ENCODE measurements around the gene PACRG.

PACRG gene

GRCh38 chr6:162753775-162754174, 26.0 kb downstream of the PACRG start:
- Histone ChIP-seq H3K9ac (ENCODE audit: low read depth in 1 of 2, low read length in 2 of 2) (no peak overlapping the region), H3K9me3 (ENCODE audit: control insufficient read depth in 1 of 2, low read length in 2 of 2) (peaks cover 0 to 2% of the 10 kb centered on the region in 2 donors), H3K36me3 (ENCODE audit: control insufficient read depth in 1 of 2, insufficient read depth in 2 of 2, low read length in 2 of 2) (no peaks in the 10 kb centered on the region), H3K4me3 (ENCODE audit: low read depth in 1 of 2, low read length in 2 of 2) (no peak overlapping the region), H3K27me3 (ENCODE audit: control insufficient read depth in 1 of 2, insufficient read depth in 2 of 2, low read length in 2 of 2) (no peaks in the 10 kb centered on the region), H3K27ac (ENCODE audit: low read depth, low read length) (no peak overlapping the region), H3K4me1 (ENCODE audit: control insufficient read depth in 1 of 2, insufficient read depth in 2 of 2, low read length in 2 of 2) (no peaks in the 10 kb centered on the region)

DNA sequence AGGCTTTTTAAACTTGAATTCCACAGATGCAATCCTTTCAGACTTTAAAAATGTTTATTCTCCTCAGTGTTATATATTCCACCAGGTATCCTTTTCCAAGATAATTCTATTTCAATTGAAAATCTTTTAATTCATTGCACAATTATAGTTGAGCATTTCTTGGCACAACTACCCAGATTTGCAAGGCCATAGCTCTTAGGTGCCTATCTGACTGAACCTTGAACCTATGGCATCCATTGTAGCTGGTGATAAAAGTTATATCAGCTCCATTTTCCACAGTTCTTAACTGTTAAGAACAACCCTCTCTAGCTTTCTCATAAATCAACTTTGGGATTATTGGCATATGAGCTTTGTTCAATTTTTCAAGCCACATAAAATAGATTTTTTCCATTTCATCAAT, 42.4 kb downstream of the PACRG start:
- no peak overlapping the region for H3K9ac ChIP-seq (ENCODE audit: low read depth in 1 of 2, low read length in 2 of 2)

DNA sequence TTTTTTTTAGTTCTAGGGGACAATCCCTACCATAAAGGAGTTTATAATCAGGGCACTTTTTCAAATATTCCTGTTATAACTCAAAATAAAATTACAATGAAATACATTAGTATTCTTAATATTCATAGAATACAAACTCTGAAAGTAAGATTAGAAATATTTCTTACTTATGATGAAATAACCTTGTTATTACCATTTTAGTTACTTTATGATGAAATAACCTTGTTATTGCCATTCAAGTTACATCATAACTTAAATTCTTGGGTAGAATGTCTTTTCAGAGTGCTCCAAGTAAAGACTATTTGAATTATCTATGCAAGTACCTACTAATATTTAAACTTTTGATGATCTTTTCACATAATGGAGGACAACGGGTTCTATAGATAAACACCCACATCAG, 43.2 kb downstream of the PACRG start:
- H3K4me1 ChIP-seq (ENCODE audit: control insufficient read depth in 1 of 2, insufficient read depth in 2 of 2, low read length in 2 of 2) = peaks cover 0 to 3% of the 10 kb centered on the region in 2 donors
- H3K9me3 ChIP-seq (ENCODE audit: control insufficient read depth in 1 of 2, low read length in 2 of 2) = no peaks in the 10 kb centered on the region
- H3K36me3 ChIP-seq (ENCODE audit: control insufficient read depth in 1 of 2, insufficient read depth in 2 of 2, low read length in 2 of 2) = no peaks in the 10 kb centered on the region
- no peak overlapping the region for H3K27ac ChIP-seq (ENCODE audit: low read depth, low read length)
- H3K4me3 ChIP-seq (ENCODE audit: low read depth in 1 of 2, low read length in 2 of 2) = no peak overlapping the region
- no peak overlapping the region for H3K9ac ChIP-seq (ENCODE audit: low read depth in 1 of 2, low read length in 2 of 2)
- no peaks in the 10 kb centered on the region for H3K27me3 ChIP-seq (ENCODE audit: control insufficient read depth in 1 of 2, insufficient read depth in 2 of 2, low read length in 2 of 2)

More for the DNA sequence above, 42.4 kb downstream of the PACRG start:
- Histone ChIP-seq H3K36me3 (ENCODE audit: control insufficient read depth in 1 of 2, insufficient read depth in 2 of 2, low read length in 2 of 2) (no peaks in the 10 kb centered on the region), H3K27me3 (ENCODE audit: control insufficient read depth in 1 of 2, insufficient read depth in 2 of 2, low read length in 2 of 2) (no peaks in the 10 kb centered on the region), H3K4me1 (ENCODE audit: control insufficient read depth in 1 of 2, insufficient read depth in 2 of 2, low read length in 2 of 2) (peaks cover 0 to 3% of the 10 kb centered on the region in 2 donors), H3K4me3 (ENCODE audit: low read depth in 1 of 2, low read length in 2 of 2) (no peak overlapping the region), H3K27ac (ENCODE audit: low read depth, low read length) (no peak overlapping the region), H3K9me3 (ENCODE audit: control insufficient read depth in 1 of 2, low read length in 2 of 2) (no peaks in the 10 kb centered on the region)

DNA sequence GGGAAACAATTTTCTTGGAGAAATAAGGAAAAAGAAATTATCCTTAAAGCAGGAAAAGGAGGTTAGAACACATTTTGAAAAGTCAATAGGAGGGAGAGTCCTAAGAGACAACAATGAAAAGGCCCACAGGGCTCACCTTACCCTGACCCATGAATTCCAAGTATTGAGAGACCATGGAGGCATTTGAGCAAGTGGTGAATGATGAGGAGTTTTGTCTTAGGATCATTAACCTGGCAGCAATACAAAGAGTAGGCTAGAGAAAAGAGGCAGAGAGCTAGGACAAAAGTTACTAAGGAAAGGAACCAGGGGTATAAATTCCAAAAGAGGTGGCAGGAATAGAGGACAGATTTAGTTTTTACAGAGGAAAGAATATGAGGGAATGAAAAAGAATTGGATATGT, 44.7 kb downstream of the PACRG start:
- no peak overlapping the region for H3K4me3 ChIP-seq (ENCODE audit: low read depth in 1 of 2, low read length in 2 of 2)
- H3K27ac ChIP-seq (ENCODE audit: low read depth, low read length) = no peak overlapping the region
- H3K9ac ChIP-seq (ENCODE audit: low read depth in 1 of 2, low read length in 2 of 2) = no peak overlapping the region
- H3K27me3 ChIP-seq (ENCODE audit: control insufficient read depth in 1 of 2, insufficient read depth in 2 of 2, low read length in 2 of 2) = no peaks in the 10 kb centered on the region
- H3K4me1 ChIP-seq (ENCODE audit: control insufficient read depth in 1 of 2, insufficient read depth in 2 of 2, low read length in 2 of 2) = peaks cover 0 to 3% of the 10 kb centered on the region in 2 donors
- H3K36me3 ChIP-seq (ENCODE audit: control insufficient read depth in 1 of 2, insufficient read depth in 2 of 2, low read length in 2 of 2) = no peaks in the 10 kb centered on the region
- no peaks in the 10 kb centered on the region for H3K9me3 ChIP-seq (ENCODE audit: control insufficient read depth in 1 of 2, low read length in 2 of 2)

- H3K9ac ChIP-seq (ENCODE audit: low read depth in 1 of 2, low read length in 2 of 2) = no peak overlapping the region
- H3K27me3 ChIP-seq (ENCODE audit: control insufficient read depth in 1 of 2, insufficient read depth in 2 of 2, low read length in 2 of 2) = no peaks in the 10 kb centered on the region
- no peak overlapping the region for H3K27ac ChIP-seq (ENCODE audit: low read depth, low read length)
- H3K4me1 ChIP-seq (ENCODE audit: control insufficient read depth in 1 of 2, insufficient read depth in 2 of 2, low read length in 2 of 2) = peaks cover 0 to 3% of the 10 kb centered on the region in 2 donors
- H3K4me3 ChIP-seq (ENCODE audit: low read depth in 1 of 2, low read length in 2 of 2) = no peak overlapping the region
- H3K36me3 ChIP-seq (ENCODE audit: control insufficient read depth in 1 of 2, insufficient read depth in 2 of 2, low read length in 2 of 2) = no peaks in the 10 kb centered on the region
- H3K9me3 ChIP-seq (ENCODE audit: control insufficient read depth in 1 of 2, low read length in 2 of 2) = no peaks in the 10 kb centered on the region
Observed at GRCh38 chr6:162773996-162774395, 46.2 kb downstream of the PACRG start.

DNA sequence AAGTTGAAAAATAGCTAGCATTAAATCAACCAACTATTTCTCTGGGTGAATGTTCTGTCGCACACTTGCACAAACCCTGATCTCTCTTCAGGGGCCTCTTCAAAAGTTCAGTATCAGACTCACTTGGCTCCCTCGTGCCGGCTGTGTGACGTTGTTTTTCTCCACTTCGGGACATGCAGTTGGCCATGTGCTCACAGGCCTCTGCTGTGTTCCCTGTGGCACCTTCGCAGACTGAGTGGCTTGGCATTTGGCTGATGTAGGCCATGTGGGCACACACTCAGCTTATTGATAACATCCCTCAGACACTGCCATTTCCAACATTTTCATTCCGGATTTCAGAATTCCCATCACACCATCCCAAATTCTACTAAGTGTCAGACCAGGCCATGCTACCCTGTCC, 49.3 kb downstream of the PACRG start:
- Histone ChIP-seq H3K27ac (ENCODE audit: low read depth, low read length) (no peak overlapping the region), H3K9me3 (ENCODE audit: control insufficient read depth in 1 of 2, low read length in 2 of 2) (no peaks in the 10 kb centered on the region), H3K36me3 (ENCODE audit: control insufficient read depth in 1 of 2, insufficient read depth in 2 of 2, low read length in 2 of 2) (no peaks in the 10 kb centered on the region), H3K4me3 (ENCODE audit: low read depth in 1 of 2, low read length in 2 of 2) (no peak overlapping the region), H3K27me3 (ENCODE audit: control insufficient read depth in 1 of 2, insufficient read depth in 2 of 2, low read length in 2 of 2) (no peaks in the 10 kb centered on the region), H3K4me1 (ENCODE audit: control insufficient read depth in 1 of 2, insufficient read depth in 2 of 2, low read length in 2 of 2) (no peaks in the 10 kb centered on the region), H3K9ac (ENCODE audit: low read depth in 1 of 2, low read length in 2 of 2) (no peak overlapping the region)

- Histone ChIP-seq H3K27ac (ENCODE audit: low read depth, low read length) (no peak overlapping the region), H3K4me3 (ENCODE audit: low read depth in 1 of 2, low read length in 2 of 2) (no peak overlapping the region), H3K9me3 (ENCODE audit: control insufficient read depth in 1 of 2, low read length in 2 of 2) (no peaks in the 10 kb centered on the region), H3K4me1 (ENCODE audit: control insufficient read depth in 1 of 2, insufficient read depth in 2 of 2, low read length in 2 of 2) (no peaks in the 10 kb centered on the region), H3K9ac (ENCODE audit: low read depth in 1 of 2, low read length in 2 of 2) (no peak overlapping the region), H3K36me3 (ENCODE audit: control insufficient read depth in 1 of 2, insufficient read depth in 2 of 2, low read length in 2 of 2) (no peaks in the 10 kb centered on the region), H3K27me3 (ENCODE audit: control insufficient read depth in 1 of 2, insufficient read depth in 2 of 2, low read length in 2 of 2) (no peaks in the 10 kb centered on the region)
Observed at GRCh38 chr6:162778603-162779002, 50.8 kb downstream of the PACRG start.

GRCh38 chr6:162785632-162786242, 58.0 kb downstream of the PACRG start:
- H3K27me3 ChIP-seq (ENCODE audit: control insufficient read depth in 1 of 2, insufficient read depth in 2 of 2, low read length in 2 of 2) = no peaks in the 10 kb centered on the region
- H3K9ac ChIP-seq (ENCODE audit: low read depth in 1 of 2, low read length in 2 of 2) = no peak overlapping the region
- peaks cover 0 to 2% of the 10 kb centered on the region in 2 donors for H3K9me3 ChIP-seq (ENCODE audit: control insufficient read depth in 1 of 2, low read length in 2 of 2)
- no peak overlapping the region for H3K4me3 ChIP-seq (ENCODE audit: low read depth in 1 of 2, low read length in 2 of 2)
- H3K36me3 ChIP-seq (ENCODE audit: control insufficient read depth in 1 of 2, insufficient read depth in 2 of 2, low read length in 2 of 2) = no peaks in the 10 kb centered on the region
- H3K4me1 ChIP-seq (ENCODE audit: control insufficient read depth in 1 of 2, insufficient read depth in 2 of 2, low read length in 2 of 2) = no peaks in the 10 kb centered on the region
- no peak overlapping the region for H3K27ac ChIP-seq (ENCODE audit: low read depth, low read length)

DNA sequence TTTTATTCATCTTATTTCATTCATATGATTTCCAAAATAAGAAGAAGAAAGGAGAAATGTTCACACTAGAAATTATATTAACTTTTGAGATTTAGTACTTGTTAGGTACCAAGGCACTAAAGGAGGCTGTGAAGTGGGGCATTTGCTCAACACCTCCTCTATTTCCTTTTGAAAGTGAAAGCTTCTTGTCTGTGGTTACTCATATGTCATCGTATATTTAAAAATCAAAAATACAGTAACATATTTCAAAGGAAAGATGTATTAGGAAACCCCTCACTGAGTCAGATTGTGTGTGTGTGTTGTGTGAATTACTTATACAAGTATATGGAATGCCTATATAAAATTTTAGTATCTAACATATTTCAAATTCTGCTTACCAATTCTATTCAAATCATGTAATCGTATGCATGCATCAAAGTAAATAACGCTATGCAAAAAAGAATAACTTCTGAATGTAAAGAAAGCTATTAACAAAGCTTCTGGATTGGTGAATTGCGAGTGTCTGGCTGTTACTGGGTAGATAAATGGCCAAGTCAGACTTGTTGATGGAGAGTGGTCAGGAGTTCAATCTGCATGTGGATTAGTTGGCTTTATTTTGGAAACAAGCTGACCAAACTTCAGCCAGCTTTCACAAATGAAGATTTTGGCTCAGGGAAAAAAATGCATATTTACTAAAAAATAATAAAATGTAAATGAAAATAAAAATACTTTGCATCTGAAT, 70.9 kb downstream of the PACRG start:
- no peaks in the 10 kb centered on the region for H3K27me3 ChIP-seq (ENCODE audit: control insufficient read depth in 1 of 2, insufficient read depth in 2 of 2, low read length in 2 of 2)
- no peaks in the 10 kb centered on the region for H3K9me3 ChIP-seq (ENCODE audit: control insufficient read depth in 1 of 2, low read length in 2 of 2)
- H3K27ac ChIP-seq (ENCODE audit: low read depth, low read length) = no peak overlapping the region
- no peaks in the 10 kb centered on the region for H3K36me3 ChIP-seq (ENCODE audit: control insufficient read depth in 1 of 2, insufficient read depth in 2 of 2, low read length in 2 of 2)
- H3K9ac ChIP-seq (ENCODE audit: low read depth in 1 of 2, low read length in 2 of 2) = no peak overlapping the region
- H3K4me1 ChIP-seq (ENCODE audit: control insufficient read depth in 1 of 2, insufficient read depth in 2 of 2, low read length in 2 of 2) = no peaks in the 10 kb centered on the region
- H3K4me3 ChIP-seq (ENCODE audit: low read depth in 1 of 2, low read length in 2 of 2) = no peak overlapping the region

DNA sequence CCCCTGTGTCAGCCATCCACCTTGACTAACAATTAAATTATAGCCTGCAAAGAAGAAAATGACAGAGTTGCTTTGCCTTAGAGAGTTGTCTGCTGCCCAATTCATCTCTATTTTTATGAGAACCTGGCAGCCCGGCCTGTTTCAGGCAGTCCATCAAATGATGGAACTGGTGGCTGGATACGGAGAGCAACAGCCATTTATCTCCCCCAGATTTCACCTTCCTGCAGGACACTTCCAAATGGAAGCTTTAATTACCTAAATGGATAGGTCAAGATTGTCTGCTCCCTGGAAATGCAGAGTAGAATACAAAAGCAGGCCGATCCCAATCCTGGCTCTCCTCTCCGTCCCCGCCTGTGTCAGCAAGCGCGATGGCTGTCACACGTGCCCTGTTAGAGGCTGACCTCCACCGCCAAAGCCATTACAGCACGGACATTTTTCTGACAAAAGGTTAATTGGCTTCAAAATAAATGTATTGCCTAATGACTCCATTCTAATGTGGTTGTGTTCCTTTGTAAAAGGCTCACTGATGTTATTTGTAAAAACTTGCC, 86.7 kb downstream of the PACRG start:
- no peaks in the 10 kb centered on the region for H3K36me3 ChIP-seq (ENCODE audit: control insufficient read depth in 1 of 2, insufficient read depth in 2 of 2, low read length in 2 of 2)

More for the DNA sequence above, 86.7 kb downstream of the PACRG start:
- Histone ChIP-seq H3K4me1 (ENCODE audit: control insufficient read depth in 1 of 2, insufficient read depth in 2 of 2, low read length in 2 of 2) (no peaks in the 10 kb centered on the region), H3K9ac (ENCODE audit: low read depth in 1 of 2, low read length in 2 of 2) (no peak overlapping the region), H3K27ac (ENCODE audit: low read depth, low read length) (no peak overlapping the region), H3K9me3 (ENCODE audit: control insufficient read depth in 1 of 2, low read length in 2 of 2) (no peaks in the 10 kb centered on the region), H3K27me3 (ENCODE audit: control insufficient read depth in 1 of 2, insufficient read depth in 2 of 2, low read length in 2 of 2) (no peaks in the 10 kb centered on the region), H3K4me3 (ENCODE audit: low read depth in 1 of 2, low read length in 2 of 2) (no peak overlapping the region)
